ENCODE data around the gene FOXJ1. TPM values are rescaled to one million over a fixed set of nuclear protein-coding genes. Genes with fewer than 3 reads are reported as not detected.

The FOXJ1 gene
- total and polyA plus RNA-seq, 2 of the 8 experiments (the other 6 are each of a cell fraction or from before 2014, with no cell fraction given), result 4.7 to 5.4 TPM

- no peak for TF ChIP-seq ZNF274 (IDR thresholded peaks at IDR 0.05; ENCODE audit: borderline replicate concordance, extremely low read depth, low read length)
- no peak for TF ChIP-seq RBBP5 (IDR thresholded peaks at IDR 0.05; ENCODE audit: borderline replicate concordance, low read depth, low read length)
- TF ChIP-seq CHD7 (IDR thresholded peaks at IDR 0.05; ENCODE audit: insufficient replicate concordance, low read length), result no peak
Observed at GRCh38 chr17:76120658-76121008, 20.4 kb downstream of the FOXJ1 start (continued).

Data from H1 (cell line).